ENCODE results near the gene INVS. TPM values are rescaled to one million over a fixed set of nuclear protein-coding genes. Genes with fewer than 3 reads are reported as not detected.
"Not testable (repeated sequence)": the region's sequence is repeated elsewhere in the genome, so short reads cannot be mapped to it uniquely, and the experiment has no call there.

INVS gene
- total RNA-seq, 1 experiment from 2014 or later: 17.3 TPM

DNA sequence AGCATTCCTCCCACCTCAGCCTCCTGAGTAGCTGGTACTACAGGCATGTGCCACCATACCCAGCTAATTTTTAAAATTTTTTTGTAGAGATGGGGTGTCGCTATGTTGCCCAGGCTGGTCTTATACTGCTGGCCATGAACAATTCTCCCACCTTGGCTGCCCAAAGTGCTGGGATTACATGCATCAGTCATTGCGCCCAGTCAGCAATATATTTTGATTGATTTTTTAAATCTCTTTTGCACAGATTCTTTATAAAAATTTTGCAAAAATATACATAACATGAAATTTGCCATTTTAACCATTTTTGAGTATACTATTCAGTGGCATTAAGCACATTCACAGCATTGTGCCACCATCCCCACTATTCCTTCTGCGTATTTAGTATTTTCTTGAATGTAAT is 94.0 kb downstream of the INVS start:
- no peak for DNase-seq (ENCODE audit: low read depth)

DNA sequence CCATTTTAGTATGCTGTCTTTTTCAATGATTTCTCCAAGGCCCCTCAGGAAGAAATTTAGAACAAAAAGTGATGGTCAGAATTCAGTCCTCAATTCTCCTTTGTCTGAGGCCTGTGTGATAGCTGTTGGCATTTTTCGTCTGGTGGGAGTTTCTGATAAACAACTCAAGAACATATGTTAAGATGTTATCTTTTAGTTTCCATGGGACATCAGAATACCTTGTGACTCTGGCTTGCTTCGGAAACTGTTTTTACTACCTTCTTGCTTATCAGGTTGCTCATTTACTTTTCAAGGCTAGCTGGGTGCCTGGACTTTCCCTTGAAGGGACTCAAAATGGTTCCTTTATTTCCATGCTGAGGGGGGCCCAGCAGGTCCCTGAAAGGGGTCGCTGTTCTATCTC is 97.2 kb downstream of the INVS start:
- DNase-seq (ENCODE audit: low read depth): no peak

DNA sequence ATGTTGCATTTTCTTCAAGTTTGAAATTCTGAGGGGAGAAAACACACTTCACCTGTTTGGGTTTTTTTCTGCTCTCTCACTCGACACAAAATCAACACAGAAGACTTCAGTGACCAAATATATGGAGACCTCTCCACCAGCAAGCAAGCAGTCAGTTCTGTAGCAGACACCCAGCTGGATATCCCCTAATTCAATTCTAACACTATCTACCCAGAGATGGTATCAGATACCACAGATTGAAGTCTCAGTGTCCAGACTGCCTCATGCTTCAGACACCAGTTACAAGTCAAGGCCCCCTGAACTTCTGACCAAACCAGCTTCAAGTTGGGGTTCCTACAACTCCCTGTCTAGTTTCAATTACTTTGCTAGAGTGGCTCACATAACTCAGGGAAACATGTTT is 97.8 kb downstream of the INVS start:
- no peak for DNase-seq (ENCODE audit: low read depth)

DNA sequence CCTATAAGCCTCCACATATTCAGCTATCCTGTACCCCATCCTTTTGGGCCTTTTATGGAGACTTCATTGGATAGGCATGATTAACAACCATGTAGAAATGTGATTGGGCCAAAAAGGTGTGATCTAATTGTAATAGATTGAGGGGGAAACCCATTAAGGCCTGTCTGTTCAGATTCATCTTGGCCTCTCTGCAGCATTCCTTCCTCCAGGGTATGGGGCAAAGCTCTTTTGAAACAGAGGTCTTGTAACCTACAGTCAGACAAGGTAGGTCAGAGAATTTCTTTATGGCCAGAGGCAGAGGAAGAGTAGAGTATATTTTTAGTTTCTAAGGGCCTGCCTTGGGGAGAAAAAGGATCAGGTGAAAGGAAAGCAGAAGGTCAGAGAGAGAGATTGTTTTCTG is 98.5 kb downstream of the INVS start:
- DNase-seq (ENCODE audit: low read depth): no peak

DNA sequence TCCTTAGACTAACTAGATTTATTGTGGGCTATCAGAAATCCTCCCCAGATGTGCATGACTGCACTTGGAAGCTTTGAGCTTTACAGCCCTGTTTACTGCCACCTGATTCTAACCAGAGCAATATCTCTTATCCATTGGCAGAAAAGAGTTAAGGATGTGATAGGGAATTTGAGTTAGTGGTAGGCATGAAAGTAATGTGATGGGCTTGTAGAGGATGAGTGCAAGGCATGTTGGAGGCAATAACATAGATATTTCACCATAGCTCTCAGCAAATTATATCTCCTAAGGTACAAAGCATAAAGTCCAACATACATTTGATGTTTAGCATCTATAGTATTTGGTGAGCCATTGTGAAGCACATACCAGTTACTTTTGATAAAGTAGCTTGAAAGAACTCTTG is 103.8 kb downstream of the INVS start:
- no peak for DNase-seq (ENCODE audit: low read depth)

DNA sequence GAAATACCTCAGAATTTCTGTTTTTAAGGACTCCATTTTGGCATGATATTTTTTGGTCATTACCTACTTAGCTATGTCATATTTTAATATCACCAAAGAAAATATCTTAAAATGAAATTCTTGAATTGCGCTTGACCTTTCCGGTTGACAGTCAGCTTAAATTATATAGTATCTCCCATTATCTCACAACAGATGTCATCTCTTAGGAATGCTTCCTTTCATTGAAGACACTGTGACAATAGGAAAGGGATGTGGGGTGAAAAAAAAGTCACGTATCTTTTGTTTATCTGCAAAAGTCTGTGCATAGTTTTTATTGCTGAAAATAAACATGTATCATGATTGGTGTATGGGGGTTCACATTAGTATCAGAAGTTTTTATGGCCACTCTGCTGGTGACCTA is 105.8 kb downstream of the INVS start:
- no peak for DNase-seq (ENCODE audit: low read depth)

DNA sequence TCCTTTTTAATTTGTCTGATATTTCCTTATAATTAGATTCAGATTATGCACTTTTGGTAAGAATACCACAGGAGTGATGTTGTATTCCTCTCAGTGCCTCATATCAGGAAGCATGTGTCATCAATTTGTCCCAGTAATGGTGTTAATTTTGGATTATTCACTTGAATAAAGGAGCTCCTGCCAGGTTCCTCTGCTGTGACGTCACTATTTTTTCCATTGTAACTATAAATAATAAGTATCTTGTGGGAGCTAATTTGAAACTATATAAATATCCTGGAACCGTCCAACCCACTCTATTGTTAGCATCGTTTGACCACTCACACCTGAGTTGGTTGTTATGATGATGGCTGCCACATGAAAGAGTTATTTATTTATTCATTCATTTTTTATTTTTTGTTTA is 107.9 kb downstream of the INVS start:
- peak; percentile 11 for DNase-seq (ENCODE audit: low read depth)

DNA sequence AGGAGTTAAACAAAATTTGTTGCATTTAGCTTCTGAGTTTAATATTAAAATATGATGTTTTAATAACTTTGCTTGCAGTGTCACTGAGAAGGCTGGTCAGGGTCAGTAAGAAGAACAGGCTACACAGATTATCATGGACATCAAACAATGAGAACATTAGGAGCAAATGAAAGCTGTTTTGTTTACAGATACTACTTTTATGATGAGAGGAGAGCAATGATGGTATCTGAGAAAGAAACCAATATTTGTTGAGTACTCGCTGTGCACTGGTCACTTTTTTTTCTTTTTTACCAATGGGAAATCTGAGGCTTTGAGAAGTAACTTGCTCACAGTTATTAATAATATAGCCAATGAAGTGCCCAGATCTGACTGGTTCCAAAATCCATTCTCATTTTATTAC is 109.6 kb downstream of the INVS start:
- DNase-seq (ENCODE audit: low read depth): no peak

DNA sequence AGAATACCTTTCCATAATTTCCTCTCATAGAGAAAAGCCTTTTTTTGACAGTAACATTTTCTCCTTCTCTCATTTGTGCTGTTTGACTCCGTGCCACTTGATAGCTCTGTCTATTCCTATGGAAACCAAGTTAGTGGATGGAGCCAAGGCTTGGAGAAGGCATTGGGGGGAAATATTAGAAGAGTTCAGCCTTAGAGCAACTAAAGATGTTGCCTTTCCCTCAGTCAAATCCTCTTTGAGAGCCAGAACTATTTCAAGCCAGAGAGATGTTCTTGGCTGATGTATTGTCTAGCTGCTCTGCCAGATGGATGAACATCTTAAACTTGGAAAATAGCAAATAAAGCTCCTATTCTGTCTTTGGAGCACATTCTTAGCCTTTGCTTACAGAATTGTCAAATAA is 112.4 kb downstream of the INVS start:
- no peak for DNase-seq (ENCODE audit: low read depth)

DNA sequence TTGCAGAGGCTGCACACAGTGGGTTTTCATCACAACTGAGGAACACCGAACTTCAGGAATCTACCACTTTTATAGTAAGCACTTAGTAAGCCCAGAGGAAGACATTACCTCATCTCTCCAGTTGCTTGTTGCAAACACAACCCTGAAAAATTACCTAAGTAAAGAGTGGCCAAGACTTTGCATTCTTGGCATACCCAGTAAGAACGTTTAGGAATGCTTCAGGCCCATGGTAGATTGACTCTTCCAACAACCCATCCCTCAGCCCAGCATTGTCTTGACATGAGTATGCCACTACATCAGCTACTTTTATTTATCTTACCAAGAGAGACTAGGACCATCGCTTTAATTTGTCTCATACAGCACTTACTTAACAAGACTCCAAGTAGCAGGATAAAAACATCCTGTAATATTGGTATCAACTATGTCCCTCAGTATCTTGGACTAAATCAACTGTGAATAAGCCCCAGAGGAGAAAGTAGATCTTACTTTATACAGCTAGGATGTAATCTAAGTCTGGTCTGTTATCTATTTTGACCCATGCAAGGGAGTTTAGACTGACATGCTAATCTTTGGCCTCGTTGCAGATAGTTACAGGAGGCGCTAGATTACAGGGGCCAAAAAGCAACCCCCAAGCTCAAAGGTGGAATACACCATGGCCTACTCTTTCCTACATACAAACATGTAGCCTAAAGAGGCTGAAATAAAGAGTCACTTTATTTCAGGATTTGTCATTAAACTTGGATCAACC is 114.9 kb downstream of the INVS start:
- DNase-seq (ENCODE audit: low read depth): peak; percentile 17

DNA sequence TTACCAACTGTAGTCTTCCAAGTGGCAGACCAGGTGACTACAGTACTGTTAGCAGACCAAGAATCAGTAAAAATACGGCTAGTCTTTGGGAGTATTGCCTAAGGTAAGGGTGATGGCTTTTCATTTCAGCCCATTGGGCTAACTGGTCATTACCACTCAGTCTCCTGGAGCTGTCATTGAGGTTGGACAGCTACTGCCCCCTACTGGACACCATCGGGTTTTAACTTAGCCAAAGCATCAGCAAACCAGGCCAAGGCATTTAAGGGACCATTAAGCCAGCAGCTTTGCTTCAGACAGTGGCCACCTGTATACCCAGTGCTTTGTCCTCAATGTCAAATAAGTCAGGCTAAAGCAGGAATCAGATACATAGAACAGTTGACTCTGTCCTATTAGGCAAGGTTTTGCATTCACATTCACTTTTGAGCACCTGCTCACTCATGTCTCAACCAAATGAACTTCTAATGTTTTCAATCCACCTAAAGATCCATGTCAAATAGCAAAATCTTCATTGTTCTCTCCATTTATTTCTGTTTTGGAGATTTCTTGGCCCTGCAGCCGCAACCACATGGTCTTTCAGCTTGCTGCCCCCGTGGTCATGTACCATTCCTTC is 117.2 kb downstream of the INVS start:
- DNase-seq (ENCODE audit: low read depth): peak; percentile 54

DNA sequence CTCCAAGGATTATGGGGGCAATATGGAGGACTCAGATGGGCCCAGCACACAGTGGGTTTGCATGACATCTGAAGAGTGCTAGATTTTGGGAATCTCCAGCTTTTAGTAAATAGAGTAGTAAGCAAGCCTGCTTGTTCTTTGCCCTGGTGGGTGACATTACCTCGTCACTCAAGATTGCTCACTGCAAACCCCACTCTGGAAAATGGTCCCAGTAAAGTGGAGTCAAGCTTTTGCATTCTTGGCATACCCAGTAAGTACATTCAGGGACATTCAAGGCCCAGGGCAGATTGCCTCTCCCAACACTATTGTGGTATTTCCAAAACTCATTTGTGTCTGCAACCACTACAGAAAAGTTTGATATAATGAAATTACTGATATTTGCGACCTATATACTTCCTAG is 118.5 kb downstream of the INVS start:
- no peak for DNase-seq (ENCODE audit: low read depth)

DNA sequence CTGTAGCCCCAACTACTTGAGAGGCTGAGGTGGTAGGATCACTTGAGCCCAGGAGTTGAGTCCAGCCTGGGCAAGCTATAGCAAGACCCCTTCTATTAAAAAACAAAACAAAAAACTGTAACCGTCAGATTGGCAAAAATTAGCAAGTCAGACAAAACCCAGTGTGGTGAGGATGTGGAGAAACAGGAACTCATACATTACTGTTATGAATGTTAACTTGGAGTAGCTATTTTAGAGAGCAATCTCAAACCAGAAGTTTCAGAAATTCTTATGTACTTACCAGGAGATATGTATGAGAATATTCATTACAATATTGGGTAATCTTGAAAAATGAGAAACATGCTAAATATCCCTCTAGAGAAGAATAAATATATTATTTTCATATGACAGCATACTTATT is 120.3 kb downstream of the INVS start:
- no peak for DNase-seq (ENCODE audit: low read depth)

DNA sequence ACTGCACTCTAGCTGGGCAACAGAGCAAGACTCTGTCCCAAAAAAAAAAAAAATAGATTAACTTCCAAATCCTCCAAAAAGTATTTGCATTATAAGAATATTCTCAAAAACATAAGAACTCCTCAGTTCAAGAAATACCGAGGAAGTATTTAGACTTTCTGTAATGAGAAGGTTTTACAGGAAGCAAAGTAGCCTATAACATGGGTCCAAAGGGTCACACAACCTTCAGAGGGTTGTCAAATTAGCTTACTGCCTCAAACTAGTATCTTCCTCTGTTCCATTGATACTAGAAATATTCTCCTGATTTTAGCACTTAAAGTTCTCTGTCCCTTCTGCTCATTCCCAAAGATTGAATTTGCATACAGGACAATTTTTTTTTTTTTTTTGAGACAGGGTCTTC is 121.9 kb downstream of the INVS start:
- DNase-seq (ENCODE audit: low read depth): no peak

DNA sequence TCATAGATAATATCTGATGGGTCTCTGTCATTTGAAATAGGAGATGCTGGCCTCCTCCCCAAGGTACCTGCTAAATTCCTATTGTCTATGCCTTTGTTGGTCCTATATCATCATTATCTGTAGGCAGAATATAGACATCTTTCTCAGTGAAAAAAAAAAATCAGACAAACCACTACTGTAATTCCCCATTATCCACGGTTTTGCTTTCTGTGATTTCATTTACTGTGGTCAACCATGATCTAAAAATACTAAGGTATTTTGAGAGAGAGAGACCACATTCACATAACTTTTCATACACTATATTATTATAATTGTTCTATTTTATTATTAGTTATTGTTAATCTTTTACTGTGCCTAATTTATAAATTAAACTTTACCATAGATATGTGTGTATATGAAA is 122.5 kb downstream of the INVS start:
- DNase-seq (ENCODE audit: low read depth): no peak

DNA sequence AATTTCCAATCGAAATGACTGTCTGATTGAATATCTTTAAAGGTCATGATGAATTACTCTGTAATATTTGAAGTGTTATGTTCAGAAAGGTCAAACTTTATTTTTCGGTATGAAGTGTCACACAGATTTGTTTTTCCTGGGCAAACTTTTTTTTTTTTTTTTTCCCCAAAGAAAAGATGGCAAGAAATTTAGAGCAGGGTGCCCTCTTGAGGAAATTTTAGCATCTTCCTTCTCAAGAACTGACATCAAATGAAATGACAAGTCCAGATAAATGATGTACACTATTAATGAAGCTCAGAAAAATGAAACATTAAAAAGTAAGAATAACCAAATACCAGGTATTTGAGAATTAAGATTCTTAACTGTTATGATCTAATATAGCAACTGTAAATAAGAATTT is 123.6 kb downstream of the INVS start:
- peak; percentile 55 for DNase-seq (ENCODE audit: low read depth)

DNA sequence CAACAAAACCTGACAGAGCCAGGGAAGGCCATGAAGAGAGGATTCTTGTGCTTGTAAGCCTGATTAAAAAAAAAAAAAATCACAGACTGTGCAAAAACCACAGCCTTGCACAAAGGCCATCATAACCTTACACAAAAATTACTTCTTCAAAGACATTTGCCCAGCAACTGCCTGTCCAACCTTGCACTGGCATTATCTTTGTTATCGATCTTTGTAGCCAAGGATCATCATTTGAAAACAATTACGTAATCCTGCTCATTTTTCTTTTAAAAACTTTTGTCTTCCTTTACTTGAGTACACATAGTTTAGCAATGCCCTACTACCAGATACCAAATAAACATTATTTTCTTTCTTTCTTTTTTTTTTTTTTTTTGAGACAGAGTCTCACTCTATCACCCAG is 128.6 kb downstream of the INVS start:
- DNase-seq (ENCODE audit: low read depth): no peak

DNA sequence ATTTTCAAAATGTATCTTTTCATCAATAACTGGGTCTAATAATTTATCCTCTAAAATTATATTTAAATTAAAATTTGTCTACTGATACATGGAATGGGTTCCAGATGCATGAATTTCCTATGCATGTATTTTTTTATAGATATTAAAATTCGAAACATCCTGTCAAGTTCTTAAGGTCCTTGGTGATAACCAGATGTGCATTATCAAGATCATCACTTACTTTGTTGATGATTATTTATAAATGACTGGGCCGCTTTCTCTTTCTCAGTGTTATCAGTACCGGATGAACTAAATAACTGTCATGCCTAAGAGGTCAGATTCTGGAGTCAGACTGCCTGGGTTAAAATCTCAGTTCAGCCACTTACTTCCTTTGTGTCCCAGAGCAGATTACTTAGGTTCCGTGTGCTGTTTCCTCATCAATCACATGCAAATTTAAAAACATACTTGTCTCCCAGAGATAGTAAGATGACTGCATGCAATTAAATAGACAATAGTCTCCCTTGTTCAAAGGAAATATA is 129.4 kb downstream of the INVS start:
- DNase-seq (ENCODE audit: low read depth): no peak

DNA sequence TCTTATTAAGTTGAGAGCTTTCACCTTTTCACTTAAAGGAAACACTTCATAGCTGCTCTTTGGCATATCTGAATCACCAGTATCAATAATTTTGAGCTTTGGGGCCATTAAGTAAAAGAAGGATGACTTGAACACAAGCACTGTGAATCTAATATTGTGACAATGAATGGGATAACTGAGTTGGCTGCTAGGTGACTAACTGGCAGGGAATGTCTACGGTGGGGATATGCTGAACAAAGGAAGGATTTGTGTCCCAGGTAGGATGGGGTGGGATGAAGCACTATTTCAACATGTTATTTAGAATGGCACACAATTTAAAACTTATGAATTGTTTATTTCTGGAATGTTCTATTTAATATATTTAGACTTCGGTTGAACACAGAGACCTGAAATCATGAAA is 130.1 kb downstream of the INVS start:
- DNase-seq (ENCODE audit: low read depth): peak; percentile 59

DNA sequence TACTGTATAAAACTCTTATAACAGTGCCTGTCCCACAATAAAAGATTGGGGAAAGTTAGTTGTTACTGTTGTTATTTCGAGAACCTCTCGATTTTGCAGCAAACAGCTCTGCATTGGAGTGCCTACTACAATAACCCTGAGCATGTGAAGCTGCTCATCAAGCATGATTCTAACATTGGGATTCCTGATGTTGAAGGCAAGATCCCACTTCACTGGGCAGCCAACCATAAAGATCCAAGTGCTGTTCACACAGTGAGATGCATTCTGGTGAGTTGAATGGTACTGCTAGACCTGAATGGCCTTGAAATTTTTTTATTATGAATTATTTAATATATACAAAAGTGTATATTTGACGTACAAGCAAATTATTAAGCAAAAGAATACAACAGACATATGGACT is 130.5 kb downstream of the INVS start:
- no peak for DNase-seq (ENCODE audit: low read depth)

DNA sequence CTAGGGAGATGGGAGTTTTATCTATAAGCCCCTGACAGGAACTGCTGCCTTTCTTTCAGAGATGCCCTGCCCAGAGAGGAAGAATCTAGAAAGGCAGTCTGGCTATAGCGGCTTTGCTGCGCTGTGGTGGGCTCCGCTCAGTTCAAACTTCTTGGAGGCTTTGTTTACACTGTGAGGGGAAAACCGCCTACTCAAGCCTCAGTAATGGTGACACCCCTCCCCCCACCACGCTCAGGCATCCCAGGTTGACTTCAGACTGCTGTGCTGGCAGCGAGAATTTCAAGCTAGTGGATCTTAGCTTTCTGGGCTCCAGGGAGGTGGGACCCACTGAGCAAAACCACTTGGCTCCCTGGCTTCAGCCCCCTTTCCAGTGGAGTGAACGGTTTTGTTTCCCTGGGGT is 137.9 kb downstream of the INVS start:
- not testable (repeated sequence) for DNase-seq (ENCODE audit: low read depth)

DNA sequence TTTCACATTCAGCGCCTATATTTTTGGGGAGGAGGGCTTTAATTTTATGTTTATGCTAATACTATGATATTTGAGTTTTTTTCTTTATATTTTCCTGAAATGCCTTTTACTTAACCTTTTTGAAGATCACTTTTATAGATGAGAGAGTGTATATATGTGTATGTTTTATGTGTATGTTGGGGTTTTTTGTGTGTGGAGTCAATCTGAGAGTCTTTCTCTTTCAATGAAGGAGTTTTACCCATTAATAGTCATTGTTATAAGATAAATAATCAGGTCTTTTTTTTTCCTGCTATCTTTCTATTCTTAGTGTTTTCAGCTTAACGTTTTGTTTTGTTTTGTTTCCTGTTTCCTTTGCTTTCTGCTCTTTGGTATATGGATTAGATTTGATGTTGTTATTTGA is 141.5 kb downstream of the INVS start:
- DNase-seq (ENCODE audit: low read depth): no peak

DNA sequence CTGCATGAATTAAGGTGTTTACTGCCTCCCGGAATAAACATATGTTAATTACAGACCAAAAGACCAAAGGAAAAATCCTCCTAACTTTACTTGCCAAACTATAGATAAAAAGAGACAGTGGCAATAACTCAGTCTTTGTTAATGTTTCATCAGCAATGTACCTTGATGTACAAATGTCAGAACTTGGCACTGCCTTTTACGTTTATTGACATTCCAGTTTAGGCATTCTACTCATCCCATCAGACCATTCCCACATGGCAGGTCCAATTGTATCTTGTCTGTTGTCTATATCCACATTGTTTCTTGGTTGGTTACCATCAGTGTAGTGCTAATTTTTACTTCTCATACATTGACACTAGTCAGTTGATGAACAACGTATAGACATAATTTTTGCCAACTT is 168.2 kb downstream of the INVS start:
- no peak for DNase-seq (ENCODE audit: low read depth)

Data from HT1080 (cell line).